Nephron (organoid): ENCODE data around the gene SMARCC1.

Experiments used
- H3K27ac Mint-ChIP-seq, 3 experiments: 2 replicates each; pipeline ENCODE4 v1.8.0; 2020; ENCODE audit warnings: mixed read lengths in 3 of 3, mild to moderate bottlenecking in 2 of 3, moderate library complexity in 1 of 3
- H3K27me3 Mint-ChIP-seq: 2 replicates; pipeline ENCODE4 v1.8.0; 2021; ENCODE audit warnings: low read depth, mild to moderate bottlenecking, moderate library complexity, mixed read lengths
- H3K36me3 Mint-ChIP-seq: 2 replicates; pipeline ENCODE4 v1.8.0; 2020; ENCODE audit warnings: low read depth, mixed read lengths
- H3K4me1 Mint-ChIP-seq: 2 replicates; pipeline ENCODE4 v1.8.0; 2020; ENCODE audit warnings: mixed read lengths
- H3K4me3 Mint-ChIP-seq, 3 experiments: 2 replicates each; pipeline ENCODE4 v1.8.0; 2020; ENCODE audit warnings: mild to moderate bottlenecking in 3 of 3, mixed read lengths in 3 of 3, moderate library complexity in 2 of 3
- H3K9me3 Mint-ChIP-seq: 2 replicates; pipeline ENCODE4 v1.8.0; 2020; ENCODE audit warnings: mixed read lengths
- CTCF ChIP-seq, 3 experiments: fragments of 200-600 bp; sonication (generic); IDR thresholded peaks; one replicate each; pipeline ENCODE4 v1.5.0; 2021; ENCODE audit warnings: antibody characterized with exemption in 3 of 3; ENCODE audit not compliant: unreplicated experiment in 3 of 3

Gene SMARCC1

GRCh38 chr3:47813551-47814177, 32.0 kb upstream of the SMARCC1 start:
- H3K4me1 Mint-ChIP-seq: no peaks in the 10 kb centered on the region
- H3K27me3 Mint-ChIP-seq: no peaks in the 10 kb centered on the region
- no peak for TF ChIP-seq CTCF (IDR thresholded peaks at IDR 0.05; ENCODE audit: unreplicated experiment in 3 of 3)
- peak overlapping the region in 2 of 3 experiments; percentile 15 to 66 for H3K27ac Mint-ChIP-seq
- no peaks in the 10 kb centered on the region for H3K9me3 Mint-ChIP-seq
- no peak overlapping the region for H3K4me3 Mint-ChIP-seq
- peaks cover 45% of the 10 kb centered on the region for H3K36me3 Mint-ChIP-seq

- peaks cover 3% of the 10 kb centered on the region for H3K27me3 Mint-ChIP-seq
- H3K4me1 Mint-ChIP-seq: peaks cover 22% of the 10 kb centered on the region
- H3K4me3 Mint-ChIP-seq: peak overlapping the region; percentile 99
- peaks cover 16% of the 10 kb centered on the region for H3K36me3 Mint-ChIP-seq
- TF ChIP-seq CTCF (IDR thresholded peaks at IDR 0.05; ENCODE audit: unreplicated experiment in 3 of 3): no peak
- H3K9me3 Mint-ChIP-seq: no peaks in the 10 kb centered on the region
- peak overlapping the region; percentile 98 to 100 (median 100) for H3K27ac Mint-ChIP-seq
Measured at GRCh38 chr3:47804577-47804976, 22.9 kb upstream of the SMARCC1 start.

- no peaks in the 10 kb centered on the region for H3K9me3 Mint-ChIP-seq
Measured at GRCh38 chr3:47803480-47804025, 21.9 kb upstream of the SMARCC1 start.

GRCh38 chr3:47802734-47803479, 21.2 kb upstream of the SMARCC1 start, which contains the start of gene DHX30:
DHX30 (plus strand) TSS chr3:47803138; CDS start chr3:47810684, 7,546 bp downstream.
- peak within 1 kb of the TSS; percentile 98 to 100 (median 100) for H3K27ac Mint-ChIP-seq
- peak within 1 kb of the TSS; percentile 99 for H3K4me3 Mint-ChIP-seq
- no peak for TF ChIP-seq CTCF (IDR thresholded peaks at IDR 0.05; ENCODE audit: unreplicated experiment in 3 of 3)

More at GRCh38 chr3:47803480-47804025, 21.9 kb upstream of the SMARCC1 start:
- H3K27me3 Mint-ChIP-seq: peaks cover 3% of the 10 kb centered on the region
- no peak for TF ChIP-seq CTCF (IDR thresholded peaks at IDR 0.05; ENCODE audit: unreplicated experiment in 3 of 3)
- H3K4me3 Mint-ChIP-seq: peak overlapping the region; percentile 99
- H3K4me1 Mint-ChIP-seq: peaks cover 22% of the 10 kb centered on the region
- peak overlapping the region; percentile 98 to 100 (median 100) for H3K27ac Mint-ChIP-seq
- H3K36me3 Mint-ChIP-seq: peaks cover 12% of the 10 kb centered on the region

GRCh38 chr3:47799733-47800132, 18.0 kb upstream of the SMARCC1 start:
- H3K36me3 Mint-ChIP-seq: no peaks in the 10 kb centered on the region
- H3K4me3 Mint-ChIP-seq: peak overlapping the region; percentile 50 to 61 (median 53)
- no peak overlapping the region for H3K27ac Mint-ChIP-seq
- H3K9me3 Mint-ChIP-seq: no peaks in the 10 kb centered on the region
- H3K27me3 Mint-ChIP-seq: peaks cover 3% of the 10 kb centered on the region
- peak in 2 of 3 experiments; percentile 26 to 32 for TF ChIP-seq CTCF (IDR thresholded peaks at IDR 0.05; ENCODE audit: unreplicated experiment in 3 of 3)
- H3K4me1 Mint-ChIP-seq: peaks cover 20% of the 10 kb centered on the region

More at GRCh38 chr3:47802734-47803479, 21.2 kb upstream of the SMARCC1 start, which contains the start of gene DHX30:
- H3K27me3 Mint-ChIP-seq: peaks cover 3% of the 10 kb centered on the region
- H3K36me3 Mint-ChIP-seq: peaks cover 9% of the 10 kb centered on the region
- H3K4me1 Mint-ChIP-seq: peaks cover 22% of the 10 kb centered on the region
- H3K9me3 Mint-ChIP-seq: no peaks in the 10 kb centered on the region
